Endothelial cell of umbilical vein (primary cell): ENCODE data around the gene STK38L. TPM values are rescaled to one million over a fixed set of nuclear protein-coding genes. Genes with fewer than 3 reads are reported as not detected.

Experiments
- BruUV-seq: library from RNA; stranded (reverse); fragments of 400-500 nt; replicated peaks from 2 replicates; lab custom pipeline; 2021; lab: Mats Ljungman, UMichigan
- CTCF ChIA-PET: fragments of 300-600, 350-600 bp; sonication (Branson Sonifier 250); formaldehyde crosslinking; loops from one replicate; lab custom pipeline; 2021; ENCODE audit warnings: antibody characterized with exemption, inconsistent platforms; lab: Charles Lee
- POLR2A ChIA-PET: fragments of 300-600, 350-600 bp; sonication (Branson Sonifier 250); formaldehyde crosslinking; loops from one replicate; lab custom pipeline; 2021; ENCODE audit warnings: antibody characterized with exemption, inconsistent platforms; lab: Charles Lee
- DNase-seq: peaks from one replicate; pipeline ENCODE4 v3.0.0-alpha.2; 2011; ENCODE audit warnings: low read depth, low spot score
- FAIRE-seq: peaks from 2 replicates; lab custom pipeline; 2011; peaks lifted over from hg19 to GRCh38; lab: Jason Lieb, UNC
- H2AFZ ChIP-seq: 2 replicates; pipeline ENCODE4 v1.6.0; 2012; ENCODE audit warnings: low read depth, low read length, control low read depth, inconsistent platforms
- H3K27ac ChIP-seq: 2 replicates; pipeline ENCODE4 v1.5.1; 2011; ENCODE audit warnings: low read depth, mild to moderate bottlenecking, control low read depth, low read length, moderate library complexity; ENCODE audit not compliant: insufficient read depth
- H3K27me3 ChIP-seq, 2 experiments: 2 replicates each; pipeline versions ENCODE4 v1.6.0 to v1.6.1; 2011; ENCODE audit warnings: low read length in 2 of 2, mixed read lengths in 1 of 2; ENCODE audit not compliant: control insufficient read depth in 2 of 2, insufficient read depth in 2 of 2
- H3K36me3 ChIP-seq, 2 experiments: 2 replicates in 1 of 2; 3 replicates in 1 of 2; pipeline ENCODE4 v1.5.1; 2011; ENCODE audit warnings: low read length in 2 of 2, mild to moderate bottlenecking in 1 of 2, moderate library complexity in 1 of 2; ENCODE audit not compliant: control insufficient read depth in 2 of 2, insufficient read depth in 2 of 2; ENCODE audit errors: extremely low read depth in 1 of 2
- H3K4me1 ChIP-seq: 3 replicates; pipeline ENCODE4 v1.5.1; 2011; ENCODE audit warnings: mild to moderate bottlenecking, low read length; ENCODE audit not compliant: control insufficient read depth, insufficient read depth; ENCODE audit errors: extremely low read depth
- H3K4me2 ChIP-seq: 2 replicates; pipeline ENCODE4 v1.6.1; 2011; ENCODE audit warnings: low read length, control low read depth, mixed read lengths; ENCODE audit not compliant: insufficient read depth
- H3K4me3 ChIP-seq, 3 experiments: fragments of 200-600 bp in 1 of 3; sonication (generic), shearing (Covaris generic) in 1 of 3; replicated peaks in 1 of 3; 2 replicates each; pipeline ENCODE4 v1.5.1; 2011 to 2016; ENCODE audit warnings: control low read depth in 3 of 3, low read length in 3 of 3, mild to moderate bottlenecking in 2 of 3, inconsistent platforms in 1 of 3, low read depth in 1 of 3, moderate library complexity in 1 of 3; ENCODE audit not compliant: insufficient read depth in 1 of 3
- H3K79me2 ChIP-seq: 2 replicates; pipeline ENCODE4 v1.6.0; 2012; ENCODE audit warnings: low read length, inconsistent platforms; ENCODE audit not compliant: control insufficient read depth, insufficient read depth
- H3K9ac ChIP-seq: replicated peaks from 2 replicates; pipeline ENCODE3; 2011; ENCODE audit warnings: low read length, control low read depth; ENCODE audit not compliant: insufficient read depth; ENCODE audit errors: extremely low read depth
- H3K9me1 ChIP-seq: replicated peaks from 3 replicates; pipeline ENCODE4 v1.6.0; 2011; ENCODE audit warnings: mild to moderate bottlenecking, low read length; ENCODE audit not compliant: control insufficient read depth, insufficient read depth; ENCODE audit errors: extremely low read depth
- H3K9me3 ChIP-seq: replicated peaks from 2 replicates; pipeline ENCODE4 v1.5.1; 2012; ENCODE audit warnings: low read length, inconsistent platforms; ENCODE audit not compliant: control insufficient read depth, insufficient read depth
- H4K20me1 ChIP-seq: replicated peaks from 2 replicates; pipeline ENCODE3; 2011; ENCODE audit warnings: mild to moderate bottlenecking, low read length; ENCODE audit not compliant: control insufficient read depth, insufficient read depth; ENCODE audit errors: extremely low read depth
- CTCF ChIP-seq, 2 donors: IDR thresholded peaks; 1 replicate in 1 of 2; 2 replicates in 1 of 2; pipeline ENCODE4 v1.5.1; 2011; ENCODE audit warnings: low read length in 2 of 2, mild to moderate bottlenecking in 2 of 2, moderate library complexity in 2 of 2, control low read depth in 1 of 2, inconsistent platforms in 1 of 2, low read depth in 1 of 2; ENCODE audit not compliant: insufficient read depth in 1 of 2; ENCODE audit errors: extremely low read depth in 1 of 2
- EZH2 ChIP-seq: IDR thresholded peaks from 2 replicates; pipeline ENCODE4 v1.6.1; 2012; ENCODE audit warnings: borderline replicate concordance, low read depth, mild to moderate bottlenecking, moderate library complexity, low read length, inconsistent platforms; ENCODE audit not compliant: severe bottlenecking
- FOS ChIP-seq: IDR thresholded peaks from 2 replicates; pipeline ENCODE4 v1.6.1; 2011; ENCODE audit warnings: mild to moderate bottlenecking, low read length, moderate library complexity, borderline replicate concordance; ENCODE audit not compliant: insufficient read depth
- GATA2 ChIP-seq: IDR thresholded peaks from 2 replicates; pipeline ENCODE4 v1.7.0; 2011; ENCODE audit warnings: low read depth, mild to moderate bottlenecking, moderate library complexity, mixed read lengths, low read length; ENCODE audit not compliant: insufficient read length, insufficient read depth
- JUN ChIP-seq: IDR thresholded peaks from 2 replicates; pipeline ENCODE4 v1.6.1; 2011; ENCODE audit warnings: borderline replicate concordance, low read depth; ENCODE audit not compliant: insufficient read length, insufficient read depth
- MAX ChIP-seq: IDR thresholded peaks from 2 replicates; pipeline ENCODE4 v1.6.1; 2011; ENCODE audit not compliant: insufficient read depth, insufficient read length
- MYC ChIP-seq: IDR thresholded peaks from one replicate; pipeline ENCODE4 v1.6.1; 2011; ENCODE audit warnings: mild to moderate bottlenecking, low read depth, low read length
- POLR2A ChIP-seq: IDR thresholded peaks from 2 replicates; pipeline ENCODE4 v1.6.1; 2012; ENCODE audit warnings: low read depth, mild to moderate bottlenecking, control low read depth, low read length
- POLR2AphosphoS5 ChIP-seq: IDR thresholded peaks from 2 replicates; pipeline ENCODE4 v1.6.1; 2012; ENCODE audit warnings: low read depth, mild to moderate bottlenecking, control low read depth, low read length, moderate library complexity; ENCODE audit not compliant: insufficient read depth
- dilution Hi-C: fragments of 300-500 bp; cut with MboI; formaldehyde crosslinking; loops from one replicate; pipeline ENCODE4 v1.15.0; 2019; ENCODE audit warnings: low sequenced_read_pairs; ENCODE audit not compliant: extremely low pct_ligation_motif_present
- intact Hi-C: fragments of 100-400 bp; cut with micrococcal nuclease; formaldehyde crosslinking; loops from one replicate; pipeline ENCODE4 v1.10.0; 2022
- polyA plus RNA-seq, 4 experiments: library from polyadenylated mRNA; depleted of rRNA in 3 of 4; stranded (reverse) in 3 of 4; unstranded in 1 of 4; fragments of >200 nt; gene quantifications; 2 replicates each; pipeline versions ENCODE4 v1.2.1 to v1.2.3, GENCODE V29; 2011 to 2012; ENCODE audit warnings: missing spikeins in 1 of 4
- total RNA-seq: library from RNA; stranded (reverse); gene quantifications from 2 replicates; pipeline ENCODE4 v1.2.3, GENCODE V29; 2021

Gene STK38L
- total and polyA plus RNA-seq, 2 donors (not counting 3 experiments of a cell fraction or from before 2014, with no cell fraction given): 14.7 to 58.4 TPM

DNA sequence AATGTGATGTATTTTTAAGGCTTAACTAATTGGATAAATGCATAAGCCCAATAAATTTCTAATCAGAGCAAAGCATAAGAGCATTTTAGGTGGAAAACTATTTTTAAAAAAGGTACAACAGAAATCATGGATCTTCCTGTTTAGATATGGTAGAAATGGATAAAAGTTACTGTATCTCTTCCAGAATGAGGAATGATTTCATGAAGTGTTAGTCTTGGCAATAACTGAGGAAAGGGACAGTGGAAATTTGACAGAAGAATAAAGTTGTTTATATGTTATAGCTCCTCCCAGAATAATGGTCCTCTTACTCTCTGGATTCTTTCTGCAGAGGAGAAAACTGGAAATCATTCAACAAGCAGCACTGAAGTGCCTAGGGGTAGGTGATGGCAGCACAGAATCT is 56.1 kb downstream of the STK38L start:
- no peaks in the 10 kb centered on the region for H3K9me1 ChIP-seq
- intact Hi-C loops (loop anchor here (10.0 kb wide), 1 partner anchor 445 kb away; no protein-coding TSS in a partner anchor), dilution Hi-C loops (no loop called here)
- H3K9ac ChIP-seq: no peak overlapping the region
- H3K36me3 ChIP-seq: peaks cover 2 to 17% of the 10 kb centered on the region in 2 experiments
- TF ChIP-seq MYC: no peak
- no peak for TF ChIP-seq JUN
- TF ChIP-seq FOS: no peak
- TF ChIP-seq POLR2AphosphoS5: no peak
- TF ChIP-seq GATA2: no peak
- TF ChIP-seq CTCF (IDR thresholded peaks at IDR 0.05; ENCODE audit: extremely low read depth in 1 of 2, insufficient read depth in 1 of 2, low read depth in 1 of 2, low read length in 2 of 2): no peak
- TF ChIP-seq MAX: no peak
- TF ChIP-seq EZH2: no peak
- TF ChIP-seq POLR2A: no peak
- H3K27me3 ChIP-seq: no peaks in the 10 kb centered on the region
- no peak overlapping the region for H3K4me3 ChIP-seq
- peak; percentile 44 for DNase-seq
- H3K27ac ChIP-seq: no peak overlapping the region
- H3K4me2 ChIP-seq: no peak overlapping the region
- CTCF ChIA-PET: interaction anchor here (0.7 to 8.1 kb wide), 5 partner anchors 9 to 415 kb away, joined by 3 to 268 read pairs (median 3); partner anchors contain the start of gene TM7SF3
- peaks cover 4% of the 10 kb centered on the region for H3K79me2 ChIP-seq
- POLR2A ChIA-PET: no interaction called here
- FAIRE-seq: no peak
- BruUV-seq: no TSS peak
- peaks cover 6% of the 10 kb centered on the region for H3K4me1 ChIP-seq
- H3K9me3 ChIP-seq: no peaks in the 10 kb centered on the region
- no peaks in the 10 kb centered on the region for H4K20me1 ChIP-seq
- no peak overlapping the region for H2AFZ ChIP-seq
